Measurements from ENCODE around the gene CDX2.

The CDX2 gene

GRCh38 chr13:27968316-27969081, 616 bp downstream of the CDX2 start:
- no peak for TF ChIP-seq CTCF (IDR thresholded peaks at IDR 0.05; ENCODE audit: borderline replicate concordance, insufficient read depth, low read depth, low read length)
- H3K4me3 ChIP-seq (ENCODE audit: low read depth, low read length), result no peak overlapping the region

- no peak overlapping the region for H3K4me3 ChIP-seq (ENCODE audit: low read depth, low read length)
- no peak for TF ChIP-seq CTCF (IDR thresholded peaks at IDR 0.05; ENCODE audit: borderline replicate concordance, insufficient read depth, low read depth, low read length)
These were observed 1.3 kb downstream of the CDX2 start for GRCh38 chr13:27967736-27968315.

GRCh38 chr13:27967203-27967735, 1.8 kb downstream of the CDX2 start:
- no peak for TF ChIP-seq CTCF (IDR thresholded peaks at IDR 0.05; ENCODE audit: borderline replicate concordance, insufficient read depth, low read depth, low read length)
- no peak overlapping the region for H3K4me3 ChIP-seq (ENCODE audit: low read depth, low read length)

- H3K4me3 ChIP-seq (ENCODE audit: low read depth, low read length), result no peak overlapping the region
- TF ChIP-seq CTCF (IDR thresholded peaks at IDR 0.05; ENCODE audit: borderline replicate concordance, insufficient read depth, low read depth, low read length), result no peak
These were observed 2.4 kb downstream of the CDX2 start for GRCh38 chr13:27966641-27967202.

GRCh38 chr13:27965740-27966640, 3.1 kb downstream of the CDX2 start:
- no peak for TF ChIP-seq CTCF (IDR thresholded peaks at IDR 0.05; ENCODE audit: borderline replicate concordance, insufficient read depth, low read depth, low read length)
- no peak overlapping the region for H3K4me3 ChIP-seq (ENCODE audit: low read depth, low read length)

- TF ChIP-seq CTCF (IDR thresholded peaks at IDR 0.05; ENCODE audit: borderline replicate concordance, insufficient read depth, low read depth, low read length), result no peak
- H3K4me3 ChIP-seq (ENCODE audit: low read depth, low read length), result no peak overlapping the region
These were observed 3.8 kb downstream of the CDX2 start for GRCh38 chr13:27965343-27965739.
